ENCODE measurements around the gene CATSPER3. TPM values are rescaled to one million over a fixed set of nuclear protein-coding genes. Genes with fewer than 3 reads are reported as not detected.

Gene CATSPER3
- total RNA-seq, 4 donors from 2014 or later: 0.23 to 0.59 TPM; not detected in 2

- WGBS, 2 donors: 86 to 95% methylated on average over 2 of the region's 2 CpGs
- TF ChIP-seq POLR2A (IDR thresholded peaks at IDR 0.05) (no peak), CTCF (IDR thresholded peaks at IDR 0.05) (no peak)
- H3K4me3 ChIP-seq (ENCODE audit: low read depth, poor library complexity, severe bottlenecking): no peak overlapping the region
- intact Hi-C loops (cut with DNase I; ENCODE audit: low total_unique reads): no loop called here
- no peak for DNase-seq (ENCODE audit: low spot score in 2 of 2)
Observed at GRCh38 chr5:135048286-135048685, 80.6 kb downstream of the CATSPER3 start.

- intact Hi-C loops (cut with DNase I; ENCODE audit: low total_unique reads): no loop called here
- no peak overlapping the region for H3K4me3 ChIP-seq (ENCODE audit: low read depth, poor library complexity, severe bottlenecking)
- DNase-seq (ENCODE audit: low spot score in 2 of 2): no peak
- WGBS, 2 donors: 33 to 54% methylated on average over 1 of the region's 1 CpG
- no peak for TF ChIP-seq POLR2A (IDR thresholded peaks at IDR 0.05)
- no peak for TF ChIP-seq CTCF (IDR thresholded peaks at IDR 0.05)
Observed at GRCh38 chr5:135048930-135049329, 81.2 kb downstream of the CATSPER3 start.

- no peak for DNase-seq (ENCODE audit: low spot score in 2 of 2)
- 12 to 15% methylated on average over 30 to 44 of the region's 45 CpGs for WGBS, 2 donors
- H3K4me3 ChIP-seq (ENCODE audit: low read depth, poor library complexity, severe bottlenecking): no peak overlapping the region
- TF ChIP-seq POLR2A (IDR thresholded peaks at IDR 0.05) (no peak), CTCF (IDR thresholded peaks at IDR 0.05) (no peak)
- intact Hi-C loops (cut with DNase I; ENCODE audit: low total_unique reads): no loop called here
Observed at GRCh38 chr5:135050244-135050767, 82.6 kb downstream of the CATSPER3 start.

- H3K4me3 ChIP-seq (ENCODE audit: low read depth, poor library complexity, severe bottlenecking): no peak overlapping the region
- TF ChIP-seq CTCF (IDR thresholded peaks at IDR 0.05): no peak
- no peak for TF ChIP-seq POLR2A (IDR thresholded peaks at IDR 0.05)
- 63 to 65% methylated on average over 3 of the region's 3 CpGs for WGBS, 2 donors
- intact Hi-C loops (cut with DNase I; ENCODE audit: low total_unique reads): no loop called here
- no peak for DNase-seq (ENCODE audit: low spot score in 2 of 2)
Observed at GRCh38 chr5:135051399-135051798, 83.7 kb downstream of the CATSPER3 start.

GRCh38 chr5:135051872-135052271 lies 84.2 kb downstream of the CATSPER3 start:
- WGBS, 2 donors: 56 to 68% methylated on average over 11 of the region's 11 CpGs
- TF ChIP-seq POLR2A (IDR thresholded peaks at IDR 0.05) (no peak), CTCF (IDR thresholded peaks at IDR 0.05) (no peak)
- H3K4me3 ChIP-seq (ENCODE audit: low read depth, poor library complexity, severe bottlenecking): no peak overlapping the region
- intact Hi-C loops (cut with DNase I; ENCODE audit: low total_unique reads): no loop called here
- DNase-seq (ENCODE audit: low spot score in 2 of 2): no peak

GRCh38 chr5:135052511-135053145 lies 84.9 kb downstream of the CATSPER3 start:
- H3K4me3 ChIP-seq (ENCODE audit: low read depth, poor library complexity, severe bottlenecking): no peak overlapping the region
- no peak for DNase-seq (ENCODE audit: low spot score in 2 of 2)
- 44 to 48% methylated on average over 6 of the region's 6 CpGs for WGBS, 2 donors
- no peak for TF ChIP-seq CTCF (IDR thresholded peaks at IDR 0.05)
- TF ChIP-seq POLR2A (IDR thresholded peaks at IDR 0.05): no peak
- intact Hi-C loops (cut with DNase I; ENCODE audit: low total_unique reads): no loop called here
